GM12892 (cell line): Measurements from ENCODE around the gene STX19.

Source experiments
- POLR2A ChIP-seq: IDR thresholded peaks from 2 replicates; pipeline ENCODE4 v1.6.1; 2011; ENCODE audit warnings: low read depth, low read length, control low read depth
- POLR2AphosphoS5 ChIP-seq: IDR thresholded peaks from 2 replicates; pipeline ENCODE4 v1.6.1; 2011; ENCODE audit warnings: low read depth, low read length, control low read depth
- TAF1 ChIP-seq: IDR thresholded peaks from 2 replicates; pipeline ENCODE4 v1.6.1; 2011; ENCODE audit warnings: low read depth, mild to moderate bottlenecking, control low read depth, low read length, borderline replicate concordance

DNA sequence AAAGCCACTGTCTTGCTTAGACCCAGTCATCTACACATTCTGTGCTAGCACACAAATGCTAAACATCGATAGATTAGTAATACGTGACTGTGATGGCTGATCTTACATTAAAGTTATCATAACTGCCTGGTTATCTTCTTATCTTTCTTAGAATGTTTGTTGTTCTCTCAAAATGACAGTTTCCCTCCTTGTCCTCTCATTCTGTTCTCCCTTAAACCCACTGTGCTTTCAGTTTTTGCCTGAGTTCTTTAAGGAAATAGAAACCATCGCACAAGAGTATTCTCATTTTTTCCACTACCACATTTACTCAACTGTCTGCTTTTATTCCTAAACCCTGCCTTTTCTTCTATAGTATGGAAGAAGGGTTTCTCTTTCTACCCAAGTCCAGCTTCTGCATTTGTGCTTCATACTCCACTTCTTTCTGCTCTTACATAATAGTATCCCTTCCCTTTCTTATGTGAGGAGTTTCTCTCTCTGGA is 17.1 kb downstream of the STX19 start:
- TF ChIP-seq POLR2A (no peak), TAF1 (no peak), POLR2AphosphoS5 (no peak)
